Activated effector memory CD4-positive, alpha-beta T cell treated with Interleukin-2 at 50 U/mL for 16 hours (primary cell): ENCODE results near the gene SLC6A6.

Source experiments
- DNase-seq: peaks from one replicate; pipeline ENCODE4 v3.0.0-alpha.2; 2020

SLC6A6 gene

DNA sequence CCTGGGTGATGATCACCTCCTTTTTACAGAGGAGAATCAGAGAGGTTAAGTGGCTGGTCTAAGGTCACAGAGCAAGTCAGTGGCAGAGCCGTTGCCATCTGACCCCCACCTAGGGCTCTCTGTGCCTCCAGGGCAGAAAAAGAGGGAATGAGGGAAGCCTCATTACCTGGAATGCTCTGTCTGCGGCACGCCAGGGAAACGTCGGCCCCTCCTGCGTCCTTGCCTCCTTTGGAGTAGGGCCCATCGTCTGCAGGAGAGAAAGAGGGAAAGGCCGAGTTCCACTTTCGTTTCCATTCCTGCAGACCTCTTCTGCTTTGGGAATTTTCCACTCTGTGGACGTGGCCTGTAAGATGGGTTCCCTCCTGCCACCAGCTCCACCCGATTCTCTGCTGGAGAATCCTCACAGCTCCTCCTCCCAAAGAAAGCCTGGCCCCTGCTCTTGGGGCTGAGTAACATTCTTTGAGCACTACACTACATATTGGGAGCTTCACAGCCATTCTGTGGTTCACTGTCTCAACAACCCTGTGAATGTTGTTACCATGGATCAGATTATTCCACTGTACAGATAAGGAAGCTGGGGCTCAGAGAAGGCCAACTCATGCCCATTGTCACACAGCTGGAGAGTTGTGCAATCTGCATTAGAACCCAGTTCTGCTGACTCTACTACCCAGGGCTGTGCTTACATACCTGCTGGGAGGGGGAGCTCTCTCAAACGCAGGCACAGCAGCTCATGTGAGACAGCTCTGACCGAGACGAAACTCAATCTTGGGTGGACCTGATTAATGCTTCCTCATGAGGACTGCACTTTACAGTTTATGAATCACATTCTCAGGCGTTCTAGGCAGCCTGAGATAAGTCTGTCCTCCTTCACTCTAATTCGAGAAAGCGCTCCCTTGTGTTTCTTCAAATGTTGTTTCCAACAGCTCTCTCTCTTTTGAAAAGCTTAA lies 123.6 kb downstream of the SLC6A6 start:
- DNase-seq: no peak

DNA sequence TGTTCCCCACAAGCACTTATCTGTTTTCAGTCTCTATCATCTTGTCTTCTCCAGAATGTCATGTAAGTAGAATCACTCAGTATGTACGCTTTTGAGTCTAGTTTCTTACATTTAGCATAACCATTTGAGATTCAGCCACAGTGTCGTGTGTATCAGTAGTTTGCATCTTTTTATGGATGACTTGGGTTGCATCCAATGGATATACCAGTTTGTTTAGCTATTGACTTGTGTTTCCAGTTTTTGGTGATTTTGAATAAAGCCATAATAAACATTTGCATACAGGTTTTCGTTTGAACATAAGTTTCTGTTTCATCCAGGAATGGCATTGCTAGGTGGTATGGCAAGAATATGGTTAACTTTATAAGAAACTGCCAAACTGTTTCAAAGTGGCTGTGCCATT lies 125.7 kb downstream of the SLC6A6 start:
- DNase-seq: no peak

DNA sequence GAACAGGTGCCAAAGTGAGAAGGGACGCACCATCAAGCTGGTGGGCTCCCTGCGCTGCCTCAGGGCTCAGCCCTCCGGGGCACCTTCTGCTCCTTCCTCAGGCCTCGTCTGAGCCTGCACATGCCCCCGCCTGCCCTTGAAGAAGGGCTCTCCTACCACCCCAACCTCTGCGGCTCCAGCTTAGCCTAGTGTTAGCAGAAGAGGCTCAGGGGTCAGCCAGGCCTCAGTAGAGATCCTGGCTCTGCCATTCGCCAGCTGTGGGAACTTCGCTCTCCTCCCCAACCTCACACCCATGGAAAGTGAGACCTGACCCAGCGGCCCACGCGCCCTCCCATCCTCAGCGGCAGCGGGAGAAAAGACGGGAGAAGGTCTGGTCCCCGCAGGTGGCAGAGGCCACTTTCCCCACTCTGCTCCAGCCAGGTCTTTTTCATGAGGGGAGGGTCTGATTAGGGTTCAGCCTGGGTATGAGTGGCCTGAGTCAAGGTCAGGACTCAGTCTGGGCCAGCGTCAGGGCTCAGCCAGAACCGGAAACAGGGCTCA lies 129.5 kb downstream of the SLC6A6 start:
- DNase-seq: no peak

DNA sequence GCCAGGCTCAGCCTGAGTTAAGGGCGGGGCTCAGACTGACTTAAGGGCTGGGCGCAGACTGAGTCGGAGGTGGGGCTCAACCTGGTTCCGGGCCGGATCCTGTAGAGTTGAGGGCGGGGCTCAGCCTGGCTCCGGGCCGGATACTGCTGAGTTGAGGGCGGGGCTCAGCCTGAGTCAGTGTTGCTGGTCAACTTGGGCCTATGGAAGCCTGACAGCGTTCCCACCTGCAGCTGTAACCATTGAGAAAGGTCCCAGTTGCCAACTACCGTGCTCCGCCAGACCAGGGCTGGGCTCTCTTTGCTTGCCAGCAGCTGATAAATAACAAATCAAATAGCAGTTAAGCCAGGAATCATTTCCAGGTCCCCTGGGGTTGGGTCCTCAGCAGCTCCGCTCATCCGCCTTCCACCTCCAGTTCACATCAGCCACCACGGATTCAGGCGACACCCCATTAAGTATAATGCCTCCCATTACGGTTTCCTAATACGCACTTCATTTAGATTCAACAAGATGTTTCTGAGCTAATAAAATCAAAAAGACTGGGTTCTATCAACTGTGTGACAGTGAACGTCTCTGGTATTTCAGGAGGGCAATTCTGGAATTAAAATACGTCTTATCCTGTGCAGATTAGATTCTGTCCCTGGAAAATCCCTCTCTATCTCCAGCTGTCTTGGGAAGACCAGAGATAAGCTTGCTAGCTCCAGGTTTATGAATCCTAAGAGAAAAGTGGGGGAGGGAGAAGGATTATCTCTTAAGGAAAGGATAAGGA lies 130.5 kb downstream of the SLC6A6 start:
- DNase-seq: no peak

DNA sequence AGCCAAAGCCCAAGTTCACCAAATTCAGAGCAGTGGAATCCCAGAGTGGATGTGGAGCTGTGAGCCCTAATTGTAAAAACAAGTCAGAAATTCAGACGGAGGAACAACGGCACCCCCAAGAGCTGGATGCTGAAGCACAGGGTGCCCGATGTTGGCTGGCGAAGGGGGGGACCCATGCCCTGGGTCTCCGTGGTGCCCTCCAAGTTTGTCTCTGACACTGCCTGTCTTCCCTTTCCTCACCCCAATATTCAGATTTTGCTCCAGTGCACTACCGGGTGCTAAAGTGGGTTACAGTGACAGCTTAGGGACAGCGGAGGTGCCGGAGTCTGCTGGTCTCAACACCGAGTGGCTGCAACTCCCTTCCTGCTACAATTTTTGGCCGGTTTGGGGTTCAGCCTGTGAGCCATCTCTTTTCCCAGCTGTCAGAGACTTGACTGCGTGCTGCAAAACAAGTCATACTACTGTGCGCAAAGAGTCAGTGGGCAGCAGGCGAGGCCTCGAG lies 131.1 kb downstream of the SLC6A6 start:
- DNase-seq: no peak

DNA sequence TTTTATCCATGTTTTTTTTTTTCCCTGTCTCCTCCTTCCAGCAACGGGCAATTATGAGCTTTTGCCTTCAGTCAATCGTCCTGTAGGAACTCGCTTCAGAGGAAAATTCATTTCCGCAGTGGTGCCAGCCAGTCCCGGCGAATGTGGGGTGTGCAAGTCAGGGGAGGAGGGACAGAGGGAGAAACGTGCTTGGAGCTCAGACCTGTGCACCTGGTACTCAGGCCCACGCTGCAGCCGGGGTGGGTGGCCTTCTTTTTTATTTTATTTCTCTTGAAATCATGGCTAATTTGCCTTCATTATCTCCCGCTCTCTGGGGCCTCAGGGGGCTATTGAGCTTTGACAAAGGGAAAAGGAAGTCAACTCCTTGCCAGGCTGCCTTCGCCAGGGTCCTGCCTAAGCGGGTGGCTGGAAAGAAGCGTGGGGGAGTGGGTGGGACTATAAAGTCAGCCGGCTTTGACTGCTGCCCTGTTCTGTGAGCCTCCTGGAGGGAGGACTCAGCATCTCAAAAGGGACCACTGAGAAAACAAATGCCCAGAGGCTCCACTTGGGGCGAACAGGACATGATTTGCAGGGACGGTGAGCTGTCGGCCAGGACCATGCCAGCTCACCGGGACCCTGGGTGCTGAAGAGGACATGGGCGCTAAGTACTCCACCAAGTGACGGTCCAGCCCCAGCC lies 132.2 kb downstream of the SLC6A6 start:
- no peak for DNase-seq

DNA sequence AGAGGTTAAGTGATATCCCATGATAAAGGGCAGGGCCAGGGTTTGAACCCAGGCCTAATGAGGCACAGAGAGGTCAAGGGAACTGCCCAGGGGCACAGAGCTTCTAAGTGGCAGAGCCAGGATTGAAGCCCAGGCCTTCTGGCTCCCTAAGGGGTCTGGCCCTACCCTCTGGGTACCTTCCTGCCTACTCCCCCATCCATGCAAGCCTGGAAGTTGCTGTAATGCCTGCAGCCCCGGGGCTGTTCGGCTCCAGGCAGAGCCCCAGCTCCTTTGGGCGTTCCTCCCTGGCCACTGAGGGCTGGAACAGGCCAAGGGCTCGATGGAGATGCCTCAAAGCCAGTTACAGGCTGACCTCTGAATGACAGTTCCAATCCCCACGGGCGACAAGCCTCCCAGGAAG lies 133.2 kb downstream of the SLC6A6 start:
- no peak for DNase-seq

DNA sequence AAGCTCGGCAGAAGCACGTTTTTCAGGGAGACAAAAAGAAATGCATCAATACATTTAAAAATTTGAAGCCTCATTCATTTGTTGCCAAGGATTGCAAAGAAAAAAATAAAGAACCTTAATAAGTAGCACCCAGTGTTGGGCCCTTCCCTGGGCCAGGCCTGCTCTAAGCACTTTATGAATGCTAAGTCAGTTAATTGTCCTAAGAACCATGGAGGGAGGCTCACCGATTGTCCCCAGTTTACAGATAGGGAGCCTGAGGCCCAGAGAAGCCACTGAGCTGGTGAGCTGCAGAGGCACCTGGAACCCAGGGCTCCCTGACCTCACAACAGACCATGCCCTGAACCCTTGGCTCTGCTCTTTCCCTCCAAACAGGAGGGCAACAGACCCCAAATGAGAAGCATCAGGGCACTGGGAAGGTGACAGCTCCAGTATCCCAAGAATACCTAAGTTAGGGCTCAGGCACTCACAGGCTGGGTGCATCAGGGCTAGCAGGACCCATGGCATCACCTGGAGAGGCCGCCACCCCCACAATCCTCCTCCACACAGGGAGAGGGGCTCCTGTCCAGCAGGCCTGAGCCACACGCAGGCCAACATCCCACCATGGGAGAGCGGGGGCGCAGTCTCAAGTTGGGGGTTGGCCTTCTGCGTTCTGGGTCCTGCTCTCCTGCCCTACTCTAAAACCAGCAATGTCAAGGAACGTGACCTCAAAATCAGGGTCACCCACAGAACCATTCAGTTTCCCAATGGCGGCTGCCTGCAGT lies 133.8 kb downstream of the SLC6A6 start:
- no peak for DNase-seq

DNA sequence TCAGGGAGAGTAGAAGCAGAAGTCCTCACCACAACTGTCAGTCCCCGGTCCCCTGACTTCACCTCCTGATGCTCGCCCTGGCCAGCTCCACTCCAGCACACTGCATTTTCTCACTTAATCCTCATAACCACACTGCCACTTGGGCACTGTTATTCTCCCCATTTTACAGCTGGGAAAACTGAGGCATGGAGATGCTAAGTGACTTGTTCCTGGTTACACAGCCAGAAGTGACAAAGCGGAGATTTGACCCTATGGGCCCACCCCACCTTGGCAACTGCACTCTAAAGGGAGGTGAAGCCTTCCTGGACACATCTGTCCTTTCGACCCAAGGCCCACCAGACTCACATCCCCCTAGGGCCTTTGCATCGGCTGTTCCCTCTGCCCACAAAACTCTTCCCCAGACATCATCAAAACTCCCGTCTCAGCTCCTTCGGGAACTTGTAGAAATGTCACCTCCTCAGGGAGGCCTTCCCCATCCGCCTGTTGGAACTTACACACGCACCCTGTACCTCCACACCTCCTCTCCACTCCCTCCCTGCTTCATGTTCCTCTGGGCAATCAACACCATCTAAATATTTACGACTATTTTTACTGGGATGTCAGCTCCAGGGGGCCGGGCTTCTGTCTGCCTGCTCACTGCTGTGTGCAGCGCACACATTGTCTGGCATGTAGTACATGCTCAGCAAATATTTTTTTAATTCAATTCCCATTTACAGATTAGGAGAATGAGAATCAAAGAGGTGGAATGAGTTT lies 134.6 kb downstream of the SLC6A6 start:
- no peak for DNase-seq

DNA sequence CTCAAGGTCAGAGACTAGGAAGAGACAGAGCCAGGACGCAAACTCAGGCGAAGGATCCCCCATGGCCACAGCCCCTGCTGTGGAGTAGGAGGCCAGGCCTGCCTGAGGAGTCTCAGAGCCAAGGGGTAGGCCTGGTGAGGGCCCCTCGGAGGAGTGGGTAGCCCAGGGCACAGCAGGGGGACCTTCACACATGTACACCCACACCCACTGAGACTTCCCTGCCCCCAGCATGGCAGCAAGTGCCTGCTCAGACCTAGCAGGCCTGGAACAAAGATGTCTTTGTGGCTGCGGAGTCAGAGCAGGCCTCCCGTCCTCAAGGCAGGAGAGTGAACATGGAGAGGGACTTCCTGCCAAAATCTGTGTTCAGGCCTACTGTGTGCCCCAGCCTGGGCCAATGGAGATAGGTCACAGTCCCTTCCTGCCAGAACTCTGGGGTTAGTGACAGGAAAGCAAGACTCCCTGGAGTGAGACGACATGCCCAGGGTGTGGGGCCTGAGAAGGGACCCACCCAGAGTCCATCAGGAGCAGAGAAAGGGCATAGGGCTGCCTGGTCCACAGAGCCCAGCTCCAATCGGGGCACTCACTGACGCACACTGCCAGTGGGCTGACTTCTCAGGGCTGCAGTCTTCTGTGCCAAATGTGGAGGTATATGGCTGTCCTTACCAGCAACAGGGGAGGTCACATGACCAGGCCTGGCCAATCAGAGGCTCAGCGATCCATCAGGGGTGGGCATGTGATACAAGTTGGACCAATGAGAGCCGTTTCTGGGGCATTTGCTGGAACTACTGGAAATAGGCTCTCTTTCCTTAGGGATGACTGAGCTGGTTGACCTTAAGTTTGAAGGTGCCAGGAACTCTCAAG lies 135.4 kb downstream of the SLC6A6 start:
- no peak for DNase-seq

DNA sequence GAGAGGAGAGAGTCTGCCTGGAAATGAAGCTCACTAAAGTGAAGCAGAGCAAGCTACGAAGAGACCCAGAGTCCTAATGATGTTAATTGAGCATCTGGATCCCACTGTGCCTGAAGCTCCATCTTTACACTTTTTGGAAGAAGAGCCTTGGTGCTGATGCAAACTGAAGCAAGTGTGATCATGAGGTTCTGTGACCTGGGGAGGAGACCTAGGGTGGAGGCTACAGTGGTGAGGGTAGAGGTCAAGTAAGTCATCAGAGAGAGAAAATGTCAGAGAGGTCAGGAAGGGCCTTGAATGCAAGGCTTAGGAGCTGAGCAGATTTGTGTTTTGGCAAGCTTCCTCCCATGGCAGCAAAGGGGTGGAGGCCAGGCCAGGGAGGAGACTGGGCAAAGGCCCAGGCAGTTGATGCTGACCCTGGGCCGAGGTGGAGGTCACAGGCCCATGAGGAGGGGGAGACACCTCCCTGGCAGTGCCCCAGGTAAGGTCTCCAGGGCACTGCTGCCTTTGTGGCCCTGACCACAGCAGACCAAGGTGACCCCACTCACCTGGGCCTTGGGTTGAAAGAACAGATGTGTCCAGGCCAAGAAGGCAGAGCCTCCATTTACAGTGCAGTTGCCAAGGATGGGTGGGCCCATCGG lies 136.2 kb downstream of the SLC6A6 start:
- no peak for DNase-seq
